Activated T-helper 2 cell treated with anti-CD3 and anti-CD28 coated beads, Interferon-gamma antibody, Interleukin-2, Interleukin-4, amounts not matched to agents 10 μg/mL and 5 μg/mL and 100 μg/mL, durations not matched to agents 14 hours and 24 hours and 36 hours (primary cell): ENCODE data around the gene GSX2. TPM values are rescaled to one million over a fixed set of nuclear protein-coding genes. Genes with fewer than 3 reads are reported as not detected.

ENCODE experiments used
- total RNA-seq: library from RNA; stranded (reverse); gene quantifications from 2 replicates; pipeline ENCODE4 v1.2.3, GENCODE V29; 2022

Gene GSX2
- total RNA-seq, 1 donor from 2014 or later, result not detected

Other genes with a start within 250 kb of the GSX2 start
- 18.8 and 22.5 TPM in 2 replicates for gene CHIC2, start 35.6 kb upstream of the GSX2 start, total RNA-seq
- not detected in 2 replicates for gene PDGFRA, start 129.1 kb downstream of the GSX2 start, total RNA-seq